Measurements from ENCODE around the gene FBXL13. TPM values are rescaled to one million over a fixed set of nuclear protein-coding genes. Genes with fewer than 3 reads are reported as not detected.
"Not testable (repeated sequence)": the region's sequence is repeated elsewhere in the genome, so short reads cannot be mapped to it uniquely, and the experiment has no call there.

The FBXL13 gene
- polyA plus RNA-seq, 1 of the 3 experiments (the other 2 are of a cell fraction) = 1.1 TPM

- TF ChIP-seq ZBTB33 (IDR thresholded peaks at IDR 0.05; ENCODE audit: borderline replicate concordance, low read depth) = no peak
- no peak for TF ChIP-seq FOXM1 (IDR thresholded peaks at IDR 0.05; ENCODE audit: low read depth)
Measured at GRCh38 chr7:103059471-103059870, 15.1 kb downstream of the FBXL13 start (continued).

- Histone ChIP-seq H3K27me3 (ENCODE audit: insufficient read depth) (no peaks in the 10 kb centered on the region), H3K36me3 (replicated peaks in 1 of 2; ENCODE audit: control insufficient read depth in 1 of 2, insufficient read depth in 2 of 2, low read length in 1 of 2) (peaks cover 0 to 13% of the 10 kb centered on the region in 2 experiments), H3K9me2 (no peaks in the 10 kb centered on the region), H3K9me3 (no peaks in the 10 kb centered on the region), H3K4me2 (no peak overlapping the region), H2AFZ (ENCODE audit: low read depth) (no peak overlapping the region), H3K4me3 (ENCODE audit: low read depth in 2 of 2, low read length in 1 of 2) (no peak overlapping the region), H4K20me1 (ENCODE audit: insufficient read depth) (no peaks in the 10 kb centered on the region), H3K9ac (no peak overlapping the region), H3K4me1 (ENCODE audit: control insufficient read depth in 1 of 2, insufficient read depth in 2 of 2, low read depth in 1 of 2, low read length in 1 of 2) (no peaks in the 10 kb centered on the region; a peak in 1 of 4 replicates), H3K79me2 (ENCODE audit: insufficient read depth) (no peaks in the 10 kb centered on the region), H3F3A (replicated peaks; ENCODE audit: insufficient read depth) (peaks cover 8% of the 10 kb centered on the region), H3K27ac (ENCODE audit: low read depth in 2 of 2, low read length in 1 of 2) (no peak overlapping the region)
- TF ChIP-seq POLR2AphosphoS5 (IDR thresholded peaks at IDR 0.05; ENCODE audit: low read depth, low read length) = no peak
- no peak for TF ChIP-seq NFIC (IDR thresholded peaks at IDR 0.05; ENCODE audit: borderline replicate concordance)
- no peak for TF ChIP-seq TEAD4 (IDR thresholded peaks at IDR 0.05; ENCODE audit: borderline replicate concordance, insufficient read depth)
- no peak for TF ChIP-seq RAD21 (IDR thresholded peaks at IDR 0.05; ENCODE audit: low read length)
- TF ChIP-seq MXI1 (IDR thresholded peaks at IDR 0.05; ENCODE audit: low read depth, low read length) = no peak
- TF ChIP-seq FOXM1 (IDR thresholded peaks at IDR 0.05; ENCODE audit: low read depth) = no peak
- TF ChIP-seq FOSL2 (IDR thresholded peaks at IDR 0.05; ENCODE audit: borderline replicate concordance, low read depth) = no peak
- TF ChIP-seq CTCF (IDR thresholded peaks at IDR 0.05) = no peak
- TF ChIP-seq SIN3A (IDR thresholded peaks at IDR 0.05; ENCODE audit: borderline replicate concordance, low read depth, low read length) = no peak
- no peak for TF ChIP-seq EZH2phosphoT487 (IDR thresholded peaks at IDR 0.05; ENCODE audit: borderline replicate concordance, low read depth)
- TF ChIP-seq, protein P1, sequence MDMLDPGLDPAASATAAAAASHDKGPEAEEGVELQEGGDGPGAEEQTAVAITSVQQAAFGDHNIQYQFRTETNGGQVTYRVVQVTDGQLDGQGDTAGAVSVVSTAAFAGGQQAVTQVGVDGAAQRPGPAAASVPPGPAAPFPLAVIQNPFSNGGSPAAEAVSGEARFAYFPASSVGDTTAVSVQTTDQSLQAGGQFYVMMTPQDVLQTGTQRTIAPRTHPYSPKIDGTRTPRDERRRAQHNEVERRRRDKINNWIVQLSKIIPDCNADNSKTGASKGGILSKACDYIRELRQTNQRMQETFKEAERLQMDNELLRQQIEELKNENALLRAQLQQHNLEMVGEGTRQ (IDR thresholded peaks at IDR 0.05; ENCODE audit: borderline replicate concordance, low read depth, low read length) = no peak
- TF ChIP-seq, protein P2, sequence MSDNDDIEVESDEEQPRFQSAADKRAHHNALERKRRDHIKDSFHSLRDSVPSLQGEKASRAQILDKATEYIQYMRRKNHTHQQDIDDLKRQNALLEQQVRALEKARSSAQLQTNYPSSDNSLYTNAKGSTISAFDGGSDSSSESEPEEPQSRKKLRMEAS (IDR thresholded peaks at IDR 0.05; ENCODE audit: low read depth) = no peak
- TF ChIP-seq MEF2A (IDR thresholded peaks at IDR 0.05; ENCODE audit: borderline replicate concordance, low read depth) = no peak
- no peak for TF ChIP-seq CHD2 (IDR thresholded peaks at IDR 0.05; ENCODE audit: low read length, partially characterized antibody)
- TF ChIP-seq RFX5 (IDR thresholded peaks at IDR 0.05; ENCODE audit: low read length) = no peak
- TF ChIP-seq EP300 (IDR thresholded peaks at IDR 0.05; ENCODE audit: borderline replicate concordance in 1 of 2, low read depth in 1 of 2, low read length in 1 of 2) = no peak
- no peak for TF ChIP-seq RXRA (IDR thresholded peaks at IDR 0.05; ENCODE audit: borderline replicate concordance, low read depth)
- no peak for TF ChIP-seq FOXJ3 (CRISPR knock-in tag; IDR thresholded peaks at IDR 0.05)
- ChIA-PET POLR2A (no interaction called here), CTCF (interaction anchor here (1.2 kb wide), 1 partner anchor 232 kb away, joined by 3 read pairs; no protein-coding TSS in a partner anchor)
- no peak for DNase-seq
Measured at GRCh38 chr7:103058122-103058521, 16.5 kb downstream of the FBXL13 start.

DNA sequence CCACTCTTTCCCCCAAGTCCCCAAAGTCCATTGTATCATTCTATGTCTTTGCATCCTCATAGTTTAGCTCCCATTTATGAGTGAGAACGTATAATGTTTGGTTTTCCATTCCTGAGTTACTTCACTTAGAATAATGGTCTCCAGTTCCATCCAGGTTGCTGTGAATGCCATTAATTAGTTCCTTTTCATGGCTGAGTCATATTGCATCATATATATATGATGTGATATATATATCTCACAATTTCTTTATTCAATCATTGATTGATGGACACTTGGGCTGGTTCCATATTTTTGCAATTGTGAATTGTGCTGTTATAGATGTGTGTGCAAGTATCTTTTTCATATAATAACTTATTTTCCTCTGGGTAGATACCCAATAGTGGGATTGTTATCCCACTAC lies 18.6 kb downstream of the FBXL13 start:
- H3K9ac ChIP-seq; H3K9me2 ChIP-seq; H3K27me3 ChIP-seq (ENCODE audit: insufficient read depth); H3F3A ChIP-seq (replicated peaks; ENCODE audit: insufficient read depth); CTCF ChIA-PET; H3K79me2 ChIP-seq (ENCODE audit: insufficient read depth); H3K4me2 ChIP-seq; H4K20me1 ChIP-seq (ENCODE audit: insufficient read depth); DNase-seq; POLR2A ChIA-PET; H3K9me3 ChIP-seq; H3K4me1 ChIP-seq (ENCODE audit: control insufficient read depth in 1 of 2, insufficient read depth in 2 of 2, low read depth in 1 of 2, low read length in 1 of 2); H3K4me3 ChIP-seq (ENCODE audit: low read depth in 2 of 2, low read length in 1 of 2); H3K27ac ChIP-seq (ENCODE audit: low read depth in 2 of 2, low read length in 1 of 2); H2AFZ ChIP-seq (ENCODE audit: low read depth): not testable (repeated sequence)
- peaks cover 0 to 31% of the 10 kb centered on the region in 2 experiments for H3K36me3 ChIP-seq (replicated peaks in 1 of 2; ENCODE audit: control insufficient read depth in 1 of 2, insufficient read depth in 2 of 2, low read length in 1 of 2)
- WGBS (ENCODE audit: low lambda C conversion rate) = 94% methylated on average over 1 of the region's 1 CpG
